C4-2B (cell line): Measurements from ENCODE around the gene ELMO3.

Experiments used
- CTCF ChIP-seq: fragments of 450-650 bp; conservative IDR thresholded peaks from 2 replicates; pipeline ENCODE4 v1.5.1; 2017; ENCODE audit warnings: mild to moderate bottlenecking
- ZFX ChIP-seq: fragments of 450-650 bp; IDR thresholded peaks from 2 replicates; pipeline ENCODE4 v1.6.1; 2017

DNA sequence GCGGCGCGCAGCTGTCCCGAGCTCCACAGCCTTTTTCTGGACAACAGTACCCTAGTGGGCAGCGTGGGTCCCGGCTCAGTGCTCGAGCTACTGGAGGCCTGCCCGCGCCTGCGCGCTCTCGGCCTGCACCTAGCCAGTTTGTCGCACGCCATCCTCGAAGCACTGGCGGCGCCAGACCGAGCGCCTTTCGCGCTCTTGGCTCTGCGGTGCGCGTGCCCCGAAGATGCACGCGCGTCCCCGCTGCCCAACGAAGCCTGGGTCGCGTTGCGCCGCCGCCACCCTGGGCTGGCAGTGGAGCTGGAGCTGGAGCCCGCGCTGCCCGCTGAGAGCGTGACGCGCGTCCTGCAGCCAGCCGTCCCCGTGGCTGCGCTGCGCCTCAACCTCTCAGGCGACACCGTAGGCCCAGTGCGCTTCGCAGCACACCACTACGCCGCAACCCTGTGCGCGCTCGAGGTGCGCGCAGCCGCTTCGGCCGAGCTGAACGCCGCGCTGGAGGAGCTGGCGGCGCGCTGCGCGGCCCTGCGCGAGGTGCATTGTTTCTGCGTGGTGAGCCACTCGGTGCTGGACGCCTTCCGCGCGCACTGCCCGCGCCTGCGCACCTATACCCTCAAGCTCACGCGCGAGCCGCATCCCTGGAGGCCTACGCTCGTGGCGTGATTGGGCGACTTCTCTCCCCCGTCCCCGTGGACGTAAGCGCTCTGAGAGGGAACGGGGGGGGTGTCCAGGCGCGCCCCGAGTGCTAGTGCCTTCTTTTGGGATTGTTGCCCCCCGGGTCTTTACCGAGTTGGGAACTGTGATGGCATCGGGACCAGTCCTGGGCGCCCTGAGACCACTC, 35.5 kb upstream of the ELMO3 start:
- TF ChIP-seq CTCF: no peak
- TF ChIP-seq ZFX: no peak
